NOMO-1 treated with dmso at 0.1 percent for 144 hours (cell line): ENCODE results near the gene ARHGEF5.
"Not testable (repeated sequence)": the region's sequence is repeated elsewhere in the genome, so short reads cannot be mapped to it uniquely, and the experiment has no call there.

Experiments used
- DNase-seq: peaks from one replicate; lab custom pipeline; 2025; ENCODE audit not compliant: unreplicated experiment; lab: John Stamatoyannopoulos, UW

Gene ARHGEF5

GRCh38 chr7:144418931-144419330, 63.7 kb downstream of the ARHGEF5 start:
- not testable (repeated sequence) for DNase-seq

GRCh38 chr7:144427539-144427938, 72.3 kb downstream of the ARHGEF5 start:
- not testable (repeated sequence) for DNase-seq

GRCh38 chr7:144428431-144428830, 73.2 kb downstream of the ARHGEF5 start:
- DNase-seq, result no peak
